GM19025 (cell line): ENCODE results near the gene GPR176.
"Not testable (repeated sequence)": the region's sequence is repeated elsewhere in the genome, so short reads cannot be mapped to it uniquely, and the experiment has no call there.

Experiments used
- ATAC-seq: cut with Tn5 transposase; IDR thresholded peaks from one replicate; pipeline ENCODE4 v1.9.1; 2021; ENCODE audit warnings: mild to moderate bottlenecking, low read depth, moderate library complexity; ENCODE audit not compliant: unreplicated experiment

GPR176 gene

DNA sequence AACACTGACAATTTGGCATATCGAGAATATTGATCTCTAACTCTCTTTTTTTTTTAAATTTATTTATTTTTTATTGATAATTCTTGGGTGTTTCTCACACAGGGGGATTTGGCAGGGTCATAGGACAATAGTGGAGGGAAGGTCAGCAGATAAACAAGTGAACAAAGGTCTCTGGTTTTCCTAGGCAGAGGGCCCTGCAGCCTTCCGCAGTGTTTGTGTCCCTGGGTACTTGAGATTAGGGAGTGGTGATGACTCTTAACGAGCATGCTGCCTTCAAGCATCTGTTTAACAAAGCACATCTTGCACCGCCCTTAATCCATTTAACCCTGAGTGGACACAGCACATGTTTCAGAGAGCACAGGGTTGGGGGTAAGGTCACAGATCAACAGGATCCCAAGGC, 27.0 kb downstream of the GPR176 start:
- not testable (repeated sequence) for ATAC-seq

DNA sequence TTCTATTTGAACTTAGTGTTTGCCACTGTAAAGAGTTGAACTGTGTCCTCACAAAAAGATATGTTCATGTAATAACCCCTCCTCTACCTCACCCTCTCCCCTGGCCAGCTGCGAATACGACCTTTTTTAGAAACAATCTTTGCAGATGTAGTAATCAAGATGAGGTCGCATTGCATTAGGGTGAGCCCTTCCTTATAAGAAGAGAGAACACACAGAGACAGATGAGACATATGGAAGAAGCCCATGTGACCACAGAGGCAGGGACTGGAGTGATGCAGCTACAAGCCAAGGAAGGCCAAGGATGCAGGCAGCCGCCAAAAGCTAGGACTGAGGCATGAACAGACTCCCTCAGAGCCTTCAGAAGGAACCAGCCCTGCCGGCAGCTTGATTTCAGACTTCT, 27.6 kb downstream of the GPR176 start:
- ATAC-seq = no peak

DNA sequence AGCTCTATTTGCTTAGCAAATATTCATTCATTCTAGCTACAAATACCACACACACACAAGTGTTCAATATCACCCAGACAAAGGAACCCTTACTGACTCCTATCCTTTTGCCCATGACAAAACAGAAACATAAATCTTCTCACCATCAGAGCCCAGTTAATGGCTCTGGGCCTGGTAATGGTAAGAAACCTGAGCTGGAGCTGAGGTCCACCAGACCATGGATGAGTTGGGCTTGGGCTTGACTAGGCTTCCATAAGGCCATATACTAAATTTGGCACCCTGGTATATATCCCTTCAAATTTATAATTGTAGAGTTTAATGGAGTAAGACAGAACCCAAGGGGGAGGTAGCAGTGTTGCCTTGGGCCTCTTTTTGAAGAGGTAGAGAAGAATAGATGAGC, 29.4 kb downstream of the GPR176 start:
- no peak for ATAC-seq

DNA sequence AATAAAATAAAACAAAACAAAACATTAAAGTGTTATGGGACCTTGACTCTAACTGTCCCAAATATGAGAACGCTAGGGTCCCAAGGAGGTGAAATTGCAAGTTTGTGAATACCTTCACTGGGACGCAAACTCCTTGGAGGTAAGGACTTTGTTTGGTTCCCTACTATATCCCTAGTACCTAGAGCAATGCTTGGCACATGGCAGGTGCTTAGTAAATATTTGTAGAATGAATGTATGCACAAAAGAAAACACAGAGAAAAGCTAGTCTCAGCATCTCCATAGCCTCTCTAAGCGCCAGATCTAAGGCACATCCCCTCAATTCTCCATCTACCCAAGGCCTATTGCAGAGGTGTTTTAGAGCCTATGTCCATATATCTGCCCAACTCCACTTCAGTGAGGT, 30.5 kb downstream of the GPR176 start:
- no peak for ATAC-seq

DNA sequence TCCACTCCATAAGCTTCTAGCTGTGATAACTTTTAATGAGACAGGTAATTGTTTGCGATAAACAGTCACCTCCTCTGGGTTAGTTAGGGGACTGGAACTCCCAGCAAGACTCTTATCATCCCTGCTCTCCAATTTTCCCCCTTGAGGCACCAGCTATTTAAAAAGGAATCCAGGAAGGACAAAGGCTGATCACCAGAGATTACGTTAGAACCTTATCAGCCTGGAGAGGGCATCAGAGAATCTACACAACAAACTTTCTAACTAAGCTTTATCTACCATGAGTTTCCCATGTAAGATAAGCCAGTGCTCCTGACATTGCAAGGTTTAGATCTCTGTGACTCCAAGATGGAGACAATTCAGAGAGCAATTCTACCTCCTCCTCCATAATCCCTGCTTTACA, 31.3 kb downstream of the GPR176 start:
- no peak for ATAC-seq

DNA sequence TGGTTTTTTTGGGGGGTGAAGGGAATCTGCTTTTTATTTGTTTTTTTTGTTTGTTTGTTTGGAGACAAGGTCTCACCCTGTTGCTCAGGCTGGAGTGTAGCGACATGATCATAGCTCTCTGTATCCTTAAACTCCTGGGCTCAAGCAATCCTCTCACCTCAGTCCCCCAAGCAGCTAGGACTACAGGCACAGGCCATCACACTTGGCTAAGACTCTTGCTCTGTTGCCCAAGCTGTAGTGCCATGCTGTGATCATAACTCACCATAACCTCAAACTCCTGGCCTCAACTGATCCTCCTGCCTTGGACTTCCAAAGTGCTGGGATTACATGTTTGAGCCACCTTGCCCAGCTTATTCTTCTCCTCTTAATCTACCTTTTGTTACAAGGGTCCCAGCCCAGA, 31.8 kb downstream of the GPR176 start:
- no peak for ATAC-seq

DNA sequence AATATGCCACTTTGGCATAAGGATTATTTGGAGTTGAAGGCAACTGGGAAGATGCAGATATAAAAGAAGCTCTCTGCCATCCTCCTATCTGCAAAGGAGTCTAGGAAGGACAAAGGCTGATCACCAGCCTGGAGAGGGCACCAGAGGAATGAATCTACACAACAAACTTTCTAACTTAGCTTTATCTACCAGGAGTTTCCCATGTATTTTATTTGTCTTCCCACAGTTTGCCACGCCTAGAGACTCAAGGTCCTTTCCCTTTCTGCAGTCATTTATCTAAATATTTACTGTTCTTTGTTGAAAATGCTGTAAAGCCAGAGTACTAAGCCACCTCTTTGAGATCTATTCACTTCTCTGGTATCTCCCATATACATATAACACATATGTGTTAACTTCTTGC, 32.2 kb downstream of the GPR176 start:
- ATAC-seq = no peak

DNA sequence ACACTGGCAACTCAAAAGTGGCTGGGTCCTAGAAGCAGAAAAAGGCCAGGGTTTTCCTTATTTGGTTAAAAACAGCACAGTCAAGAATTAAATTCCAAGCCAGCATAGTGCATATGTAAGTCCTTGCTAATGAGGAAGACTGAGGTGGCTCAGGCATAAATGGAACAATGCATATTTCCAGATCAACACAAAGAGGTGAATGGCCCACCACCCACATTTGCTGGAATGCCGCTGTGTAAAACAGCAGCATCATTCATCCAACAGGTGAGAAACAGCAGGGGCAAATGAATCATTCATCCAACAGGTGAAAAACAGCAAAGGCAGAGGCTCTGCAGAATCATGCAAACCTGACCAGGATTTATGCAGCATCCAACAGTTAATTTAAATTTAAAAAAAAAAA, 32.9 kb downstream of the GPR176 start:
- no peak for ATAC-seq

DNA sequence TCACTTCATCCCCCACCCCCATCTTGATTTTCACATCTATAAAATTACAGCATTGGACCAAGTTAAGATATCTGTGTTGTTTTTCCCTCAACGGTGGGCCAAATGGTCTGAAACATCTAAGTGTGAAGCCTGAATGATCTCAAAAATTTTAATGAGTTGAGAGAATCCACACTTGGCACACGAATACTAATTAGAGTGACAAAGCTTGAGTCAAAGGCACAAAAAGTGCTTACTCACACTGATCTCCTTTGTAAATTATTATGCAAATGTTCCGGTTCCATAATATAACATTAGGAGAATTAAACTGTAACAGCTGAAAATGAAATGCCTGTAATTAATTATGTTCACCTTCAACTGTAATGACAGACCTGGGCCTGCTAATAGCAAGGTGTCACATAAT, 33.6 kb downstream of the GPR176 start:
- ATAC-seq = no peak

DNA sequence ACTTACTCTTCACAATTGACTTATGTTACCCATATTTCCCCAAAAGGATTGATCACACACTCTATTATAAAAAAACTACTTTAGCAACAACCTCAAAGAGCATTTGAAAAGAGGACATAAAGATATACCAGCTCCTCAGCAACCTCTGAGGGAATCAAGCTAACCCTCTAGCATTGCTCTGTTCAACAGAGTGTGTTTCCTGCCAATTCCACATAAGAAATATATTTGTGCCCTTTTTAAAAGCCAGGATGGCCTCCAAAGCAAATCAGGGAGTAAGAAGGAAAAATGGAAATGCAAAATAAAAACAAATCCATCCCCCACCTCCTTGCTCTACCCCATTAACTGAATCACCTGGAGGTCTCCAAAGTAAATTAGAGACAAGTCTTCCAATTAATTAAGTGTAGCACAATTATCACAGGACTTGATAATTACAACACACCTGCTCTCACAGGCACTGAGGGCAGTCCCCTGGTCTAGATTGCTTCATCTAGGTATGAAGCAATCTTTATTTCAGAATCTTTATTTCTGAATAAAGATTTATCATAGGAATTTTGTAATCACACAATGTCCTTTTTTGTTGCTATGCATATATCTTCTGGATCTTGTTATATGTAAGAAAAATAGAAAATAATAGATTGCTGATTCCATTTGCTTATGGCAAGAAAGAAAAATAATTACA, 34.8 kb downstream of the GPR176 start:
- ATAC-seq = no peak

DNA sequence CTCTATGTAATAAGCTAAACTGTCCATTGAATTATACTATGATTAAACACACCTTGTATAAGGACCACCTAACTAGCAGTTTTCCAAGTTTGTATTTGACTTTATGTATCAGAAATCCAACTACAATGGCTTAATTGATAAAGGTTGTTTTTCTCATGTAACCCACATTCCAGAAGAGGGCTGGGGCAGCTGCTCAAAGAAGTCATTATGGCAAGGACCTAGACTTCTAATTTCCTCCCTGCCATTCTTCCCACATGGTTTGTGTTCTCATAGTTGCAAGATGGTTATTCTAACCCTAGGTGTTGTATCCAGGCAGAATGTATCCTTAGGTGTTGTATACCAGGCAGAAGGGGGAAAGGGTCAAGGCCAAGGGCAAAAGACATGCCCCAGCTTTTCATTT, 35.7 kb downstream of the GPR176 start:
- ATAC-seq = no peak

DNA sequence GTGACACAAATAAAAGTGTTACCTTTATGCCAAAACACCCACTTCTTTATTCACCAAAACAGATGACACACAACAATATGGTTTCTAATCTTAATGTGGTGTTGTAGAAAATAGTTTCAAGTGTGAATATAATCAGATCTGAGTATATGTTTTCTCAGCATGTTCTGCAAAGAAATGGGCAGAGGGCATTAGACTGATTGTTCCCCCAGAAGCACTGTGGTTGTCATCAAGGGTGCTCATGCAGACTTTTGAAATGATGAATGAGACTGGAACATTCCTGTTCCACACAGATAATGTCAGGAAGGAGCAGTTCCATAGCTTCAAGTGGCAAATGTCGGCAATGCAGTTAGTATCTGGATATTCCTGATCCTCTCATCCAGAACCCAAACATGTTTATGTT, 37.5 kb downstream of the GPR176 start:
- no peak for ATAC-seq

DNA sequence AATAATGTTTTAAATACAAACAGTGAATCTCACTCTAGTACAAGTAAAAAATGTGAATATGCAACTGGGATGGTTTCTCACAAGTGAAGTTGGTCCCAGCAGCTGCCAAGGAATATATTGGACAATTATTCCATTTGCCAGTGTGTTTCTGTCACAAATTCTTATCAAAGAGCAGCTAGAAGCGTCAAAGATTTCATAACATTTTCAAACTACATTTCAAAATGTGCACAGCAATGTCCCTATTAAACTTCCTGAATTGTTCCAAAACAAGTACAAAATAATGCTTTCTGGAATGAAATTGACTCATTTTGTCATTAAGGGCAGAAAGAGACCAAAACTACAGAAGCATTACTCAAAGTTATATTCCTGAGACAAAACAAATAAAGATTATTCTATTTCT, 38.3 kb downstream of the GPR176 start:
- no peak for ATAC-seq

DNA sequence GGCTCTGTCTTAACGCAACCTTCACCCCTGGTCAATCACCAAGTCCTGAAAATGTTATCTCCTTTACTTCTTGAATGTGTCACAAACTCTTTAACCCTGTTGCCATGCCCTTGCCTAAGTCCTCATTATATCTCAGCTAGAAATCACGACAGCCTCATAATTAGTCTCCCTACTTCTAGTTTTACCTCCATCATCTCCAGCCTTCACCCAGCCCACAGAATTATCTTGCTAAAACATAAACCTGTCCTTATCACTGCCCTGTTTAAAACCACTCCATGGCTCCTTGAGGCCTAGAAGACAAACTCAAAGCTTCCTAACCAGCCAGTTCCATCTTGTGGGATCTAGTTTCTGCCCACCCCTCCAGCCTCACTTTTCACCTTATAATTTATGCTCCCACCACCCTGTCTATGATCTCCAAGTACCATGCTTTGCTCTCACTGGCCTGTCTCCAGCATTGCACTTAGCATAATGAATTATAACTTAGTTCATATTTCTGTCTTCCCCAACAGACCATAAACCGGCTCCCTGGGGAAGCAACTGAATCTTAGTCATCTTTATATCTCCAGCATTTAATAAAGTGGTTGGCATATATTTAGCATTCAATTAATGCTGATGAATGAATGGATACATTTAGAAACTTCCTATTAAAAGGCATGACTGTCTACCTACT, 39.2 kb downstream of the GPR176 start:
- no peak for ATAC-seq

DNA sequence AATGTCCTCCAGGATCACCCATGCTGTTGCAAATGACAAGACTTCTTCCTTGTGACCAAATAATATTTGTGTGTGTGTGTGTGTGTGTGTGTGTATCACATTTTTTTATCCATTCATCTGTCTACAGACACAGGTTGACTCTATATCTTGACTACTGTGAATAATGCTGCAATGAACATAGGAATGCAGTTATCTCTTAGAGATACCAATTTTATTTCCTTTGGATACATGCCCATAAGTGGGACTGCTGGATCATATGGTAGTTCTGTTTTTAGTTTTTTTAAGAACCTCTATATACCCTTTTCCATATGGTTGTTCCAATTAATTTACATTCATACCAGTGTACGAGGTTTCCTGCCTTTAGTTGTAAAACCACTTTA, 41.7 kb downstream of the GPR176 start:
- ATAC-seq = no peak

DNA sequence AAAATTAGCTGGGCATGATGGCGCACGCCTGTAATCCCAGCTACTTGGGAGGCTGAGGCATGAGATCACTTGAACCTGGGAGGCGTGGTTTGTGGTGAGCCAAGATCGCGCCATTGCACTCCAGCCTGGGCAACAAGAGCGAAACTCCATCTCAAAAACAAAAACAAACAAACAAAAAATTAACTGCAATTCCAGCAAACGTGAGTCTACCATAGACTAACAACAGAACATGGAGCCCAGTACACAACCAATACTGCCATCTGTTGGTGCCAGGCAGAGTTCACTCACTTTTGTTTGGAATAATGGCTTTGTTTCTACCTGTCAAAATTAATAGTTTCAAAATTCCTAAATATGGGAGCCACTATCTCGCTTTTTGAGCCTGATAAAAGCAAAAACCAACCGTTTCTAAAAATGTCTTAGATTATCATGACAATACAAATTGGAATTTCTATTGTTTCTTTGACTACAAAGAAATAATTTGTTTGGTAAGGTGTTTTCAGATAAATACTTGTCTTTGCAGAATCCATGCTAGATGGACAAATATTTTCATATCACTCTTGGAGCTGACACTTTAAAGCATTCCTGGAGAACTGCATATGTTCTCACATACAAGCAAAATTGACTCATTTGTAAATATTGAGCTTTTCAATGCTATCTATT, 45.0 kb downstream of the GPR176 start:
- ATAC-seq = no peak

DNA sequence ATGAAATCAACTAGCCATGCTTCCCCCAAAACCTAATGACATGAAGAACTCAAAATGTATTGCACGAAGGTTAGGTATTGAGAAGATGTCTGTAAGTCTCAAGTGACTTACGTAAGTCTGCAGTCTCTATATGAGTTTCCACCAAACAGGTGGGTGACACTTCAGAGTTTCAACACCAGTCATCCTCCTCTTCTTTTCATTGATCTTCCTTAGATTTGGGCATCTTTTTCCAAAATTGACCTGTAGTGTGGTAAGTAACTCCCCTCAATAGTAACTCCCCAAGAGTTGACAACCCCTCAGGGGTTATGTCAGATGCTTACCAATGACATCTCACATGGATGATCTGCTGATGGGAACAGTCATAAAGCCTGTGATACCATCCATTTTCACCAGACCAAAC, 46.1 kb downstream of the GPR176 start:
- ATAC-seq = no peak

DNA sequence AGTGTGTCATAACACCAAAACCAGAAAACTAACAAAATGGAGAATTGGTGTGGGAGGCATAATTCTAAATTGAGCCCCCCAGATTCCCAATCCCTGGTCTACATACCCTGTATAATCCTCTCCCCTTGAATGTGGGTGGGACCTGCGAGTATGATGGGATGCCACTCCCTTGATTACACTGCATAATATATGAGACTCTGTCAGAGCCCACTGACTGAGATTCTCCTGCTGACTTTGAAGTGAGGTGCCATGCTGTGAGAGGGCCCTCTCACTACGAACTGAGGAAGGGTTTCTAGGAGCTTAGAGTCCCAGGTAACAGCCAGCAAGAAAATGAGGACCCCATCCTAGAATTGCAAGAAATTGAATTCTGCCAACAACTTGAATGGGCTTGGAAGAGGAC, 49.5 kb downstream of the GPR176 start:
- no peak for ATAC-seq

DNA sequence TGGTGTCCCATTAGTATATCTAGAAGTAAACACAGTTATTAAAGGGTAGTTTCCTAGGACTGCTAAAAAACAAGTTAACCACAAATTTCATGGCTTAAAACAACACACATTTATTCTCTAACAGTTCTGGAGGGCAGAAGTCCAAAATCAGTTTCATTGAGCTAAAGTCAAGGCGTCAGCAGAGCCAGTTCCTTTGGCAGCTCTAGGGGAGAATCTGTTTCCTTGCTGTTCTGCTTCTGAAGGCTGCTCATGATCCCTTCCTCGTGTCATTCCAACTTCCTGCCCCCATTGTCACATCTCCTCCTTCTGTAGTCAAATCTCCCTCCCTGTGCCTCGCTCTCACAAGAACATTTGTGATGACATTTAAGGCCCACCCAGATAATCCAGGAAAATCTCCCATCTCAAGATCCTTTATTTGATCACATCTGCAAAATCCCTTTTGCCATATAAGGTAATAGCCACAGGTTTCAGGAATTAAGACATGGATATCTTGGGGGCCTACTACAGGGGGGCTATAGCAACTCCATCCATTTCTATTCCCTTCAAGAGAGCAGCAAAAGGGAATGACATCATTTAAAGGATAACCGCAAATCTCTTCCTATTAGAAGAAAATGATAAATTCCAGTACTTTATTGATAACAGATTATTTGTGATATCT, 50.1 kb downstream of the GPR176 start:
- ATAC-seq = no peak

DNA sequence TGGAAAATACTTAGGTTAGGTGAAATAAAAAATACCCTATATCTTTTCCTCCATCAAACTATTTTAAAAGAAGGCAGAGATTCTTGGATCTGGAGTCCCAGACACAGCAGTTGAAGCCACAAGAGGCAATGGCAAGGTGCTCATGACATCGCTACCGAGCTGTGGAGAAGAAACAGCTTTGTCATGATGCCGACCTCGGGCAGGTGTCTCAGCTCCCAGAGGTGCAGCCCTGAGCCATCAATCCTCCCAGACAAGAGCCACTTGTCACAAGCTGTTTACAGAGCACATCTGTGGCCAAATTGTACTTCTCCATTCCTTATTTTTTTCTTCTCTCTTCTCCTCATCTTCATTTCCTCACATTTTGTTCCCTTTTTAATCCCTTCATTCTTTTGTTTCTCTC, 50.8 kb downstream of the GPR176 start:
- ATAC-seq = no peak

DNA sequence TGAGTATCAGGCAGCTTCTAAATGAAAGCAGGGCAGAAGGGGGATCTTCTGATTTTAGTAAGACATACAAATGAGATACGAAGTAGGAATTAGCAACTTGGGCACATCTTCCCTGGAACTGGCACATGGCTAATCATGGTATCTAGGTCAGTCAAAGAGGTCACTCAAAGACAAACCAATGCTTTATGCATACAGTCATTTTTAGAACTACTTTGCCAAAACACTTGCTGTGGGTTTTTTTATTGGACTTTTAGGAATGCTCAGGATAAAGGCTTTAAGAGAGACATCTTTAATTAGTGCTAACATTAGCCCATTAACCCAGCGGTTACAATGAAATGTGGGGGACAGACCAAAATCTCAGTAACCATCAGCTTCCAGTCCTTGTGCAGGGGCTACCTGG, 51.7 kb downstream of the GPR176 start:
- no peak for ATAC-seq

DNA sequence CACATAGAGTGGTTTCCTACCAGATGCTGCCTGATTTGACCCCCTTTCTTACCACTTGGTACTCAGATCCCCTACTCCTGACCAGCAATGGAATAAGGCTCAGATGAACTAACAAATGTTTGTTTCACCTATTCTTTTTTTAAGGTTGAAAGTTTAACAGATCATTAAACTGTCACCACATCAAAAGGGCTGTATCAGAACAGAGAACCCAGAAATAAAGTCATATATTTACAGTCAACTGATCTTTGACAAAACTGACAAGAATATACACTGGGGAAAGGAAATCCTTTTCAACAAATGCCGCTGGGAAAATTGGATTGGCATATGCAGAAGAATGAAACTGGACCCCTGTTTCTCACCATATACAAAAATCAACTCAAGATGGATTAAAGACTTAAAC, 56.0 kb downstream of the GPR176 start:
- ATAC-seq = no peak
